GF-D8 (cell line): ENCODE results near the gene PKN2.
"Not testable (repeated sequence)": the region's sequence is repeated elsewhere in the genome, so short reads cannot be mapped to it uniquely, and the experiment has no call there.

ENCODE experiments used
- DNase-seq: peaks from one replicate; lab custom pipeline; 2025; lab: John Stamatoyannopoulos, UW

PKN2 gene

DNA sequence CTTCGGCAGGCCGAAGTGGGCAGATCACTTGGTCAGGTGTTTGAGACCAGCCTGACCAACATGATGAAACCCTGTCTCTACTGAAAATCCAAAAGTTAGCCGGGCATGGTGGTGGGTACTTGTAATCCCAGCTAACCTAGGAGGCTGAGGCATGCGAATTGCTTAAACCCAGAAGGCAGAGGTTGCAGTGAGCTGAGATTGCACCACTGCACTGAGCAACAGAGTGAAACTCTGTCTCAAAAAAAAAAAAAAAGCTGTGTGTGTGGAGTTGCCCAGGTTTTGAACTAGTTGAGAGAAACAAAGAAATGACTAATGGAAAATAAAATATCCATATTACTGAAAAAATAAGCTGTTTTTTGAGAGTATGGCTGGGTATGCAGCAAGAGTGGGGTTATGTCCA, 107.1 kb downstream of the PKN2 start:
- DNase-seq: no peak

DNA sequence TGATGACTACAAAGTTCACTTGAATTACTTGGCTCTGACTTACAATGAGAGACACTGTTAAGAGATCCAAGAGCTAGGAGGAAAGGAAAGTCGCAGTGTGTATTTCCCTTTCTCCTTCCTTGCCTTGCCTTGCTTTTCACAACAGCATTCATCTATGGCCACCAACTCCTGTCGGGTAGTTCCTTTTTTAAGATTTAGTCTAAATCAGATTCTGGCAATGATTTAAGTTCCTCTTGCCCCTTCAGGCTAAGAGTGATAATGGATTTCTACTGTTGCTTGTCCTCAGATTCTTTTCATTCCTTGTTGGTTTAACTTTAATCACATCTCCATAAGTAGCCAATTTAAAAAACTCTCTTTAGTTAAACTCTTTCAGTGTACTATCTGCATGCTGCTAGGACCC, 115.4 kb downstream of the PKN2 start:
- DNase-seq: no peak

DNA sequence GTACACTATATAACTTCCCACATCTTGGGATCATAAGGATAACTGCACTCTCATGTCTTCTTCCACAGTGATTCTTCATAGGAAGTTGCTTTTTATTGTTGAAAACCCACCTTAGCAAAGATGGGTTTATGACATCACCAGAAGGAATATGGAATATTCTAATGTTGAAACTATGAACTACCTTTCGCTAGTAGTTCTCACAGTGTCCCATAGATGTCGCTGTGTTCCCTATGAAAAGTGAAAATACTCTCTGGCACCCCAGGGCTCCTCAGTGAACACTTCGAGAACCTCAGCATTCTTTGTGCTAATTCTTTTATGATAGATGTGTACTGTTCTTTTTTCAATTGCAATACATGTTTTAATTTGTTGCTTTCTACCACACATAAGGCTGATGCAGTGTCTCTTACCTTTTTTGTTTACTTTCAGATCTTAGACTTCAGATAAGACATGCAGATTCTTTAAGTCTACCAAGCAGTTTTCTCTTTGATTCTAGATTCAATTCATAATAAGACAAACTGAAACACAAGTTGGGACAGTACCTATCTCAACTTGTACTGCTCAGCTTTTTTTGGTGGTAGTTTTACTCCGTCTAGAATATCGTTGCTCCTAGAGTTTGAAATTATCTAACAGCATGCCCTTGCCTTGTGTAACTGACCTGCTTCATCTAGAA, 116.4 kb downstream of the PKN2 start:
- DNase-seq: no peak

DNA sequence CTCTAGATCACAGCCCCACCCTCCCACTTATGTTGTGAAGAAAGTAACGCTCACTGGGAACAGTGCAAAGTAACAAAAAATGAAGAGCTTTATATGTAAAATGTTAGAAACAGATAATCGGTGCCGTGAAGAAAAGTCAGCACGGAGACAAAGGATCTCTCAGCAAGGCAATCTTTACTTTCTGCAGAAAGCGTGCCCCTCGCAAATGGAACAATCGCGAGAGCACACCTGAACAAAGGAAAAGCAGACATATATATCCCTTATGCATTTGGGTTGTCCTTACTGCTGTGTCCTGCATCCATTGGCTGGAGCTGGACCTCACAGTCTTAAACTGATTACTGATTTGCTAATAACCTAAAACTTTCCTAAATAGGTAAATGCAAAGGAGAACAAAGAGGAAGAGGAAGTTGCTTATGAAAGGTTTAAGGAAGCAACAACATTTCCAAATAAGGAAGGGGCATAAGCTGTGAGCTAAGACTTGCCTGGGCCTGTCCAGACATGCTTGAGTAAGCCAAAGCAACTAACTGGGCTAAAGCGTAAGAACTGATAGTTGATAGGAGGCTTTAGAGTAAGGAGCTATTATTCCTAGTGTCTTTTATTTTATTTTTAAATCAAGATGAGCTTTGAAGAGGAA, 117.6 kb downstream of the PKN2 start:
- peak; percentile 81 for DNase-seq

DNA sequence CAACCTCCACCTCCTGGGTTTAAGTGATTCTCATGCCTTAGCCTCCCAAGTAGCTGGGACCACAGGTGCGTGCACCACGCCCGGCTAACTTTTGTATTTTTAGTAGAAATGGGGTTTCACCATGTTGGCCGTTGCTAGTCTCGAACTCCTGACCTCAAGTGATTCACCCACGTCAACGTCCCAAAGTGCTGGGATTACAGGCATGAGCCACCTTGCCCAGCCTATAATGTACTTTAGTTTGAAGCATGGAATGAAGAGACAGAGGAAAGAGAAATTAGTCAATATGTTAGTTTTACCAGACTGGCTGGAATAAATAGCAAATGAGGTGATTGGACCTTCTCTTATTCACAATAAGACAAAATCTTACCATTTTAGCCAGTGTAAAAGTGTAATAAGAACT, 118.3 kb downstream of the PKN2 start:
- no peak for DNase-seq

DNA sequence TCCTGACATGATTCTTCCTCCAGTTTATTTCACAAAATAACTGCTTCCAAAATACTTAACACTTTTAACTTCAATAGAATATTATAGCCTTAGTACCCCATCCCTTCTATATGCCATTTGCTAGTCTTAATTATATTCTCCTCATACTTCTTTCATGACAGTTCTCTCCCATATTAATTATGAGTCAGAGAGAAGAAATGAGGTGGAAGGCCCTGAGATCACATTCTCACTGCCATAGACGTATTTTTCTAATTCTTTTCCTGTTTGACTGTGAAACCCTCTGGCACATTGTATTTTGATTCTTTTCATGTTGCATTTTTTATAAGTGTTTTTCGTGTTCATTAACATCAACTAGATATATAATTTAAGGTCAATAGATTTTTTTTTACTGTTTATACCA, 118.9 kb downstream of the PKN2 start:
- no peak for DNase-seq

DNA sequence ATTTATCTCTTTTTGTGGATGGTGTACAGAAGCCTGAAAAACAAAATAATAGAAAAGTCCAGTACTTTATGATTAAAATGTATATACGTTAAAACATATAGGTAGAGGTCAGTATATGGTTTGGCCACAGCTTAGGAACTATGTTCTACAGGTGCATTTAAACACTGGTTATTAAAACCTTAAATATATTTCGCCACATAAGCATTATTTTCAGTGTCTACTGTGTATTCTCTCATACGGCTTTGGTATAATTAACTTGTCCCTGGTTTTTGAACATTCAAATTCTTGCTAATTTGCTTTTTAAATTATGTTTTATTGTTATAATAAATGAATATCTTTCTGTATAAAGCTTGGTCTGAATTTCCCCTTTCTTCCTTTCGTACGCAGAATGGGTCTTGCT, 119.4 kb downstream of the PKN2 start:
- DNase-seq: no peak

DNA sequence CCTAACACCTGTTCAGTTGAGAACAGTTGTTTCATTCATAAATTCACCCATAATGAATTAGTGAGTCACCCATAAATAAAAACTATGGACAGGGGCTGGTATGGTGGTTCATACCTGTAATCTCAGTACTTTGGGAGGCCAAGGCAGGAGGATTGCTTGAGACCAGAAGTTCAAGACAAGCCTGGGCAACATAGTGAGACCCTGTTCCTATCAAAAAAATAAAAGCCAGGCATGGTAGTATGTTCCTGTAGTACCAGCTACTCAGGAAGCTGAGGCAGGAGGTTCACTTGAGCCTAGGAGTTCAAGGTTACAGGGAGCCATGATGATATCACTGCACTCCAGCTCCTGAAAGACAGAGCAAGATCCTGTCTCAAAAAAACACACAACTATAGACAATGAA, 128.3 kb downstream of the PKN2 start:
- DNase-seq: no peak

DNA sequence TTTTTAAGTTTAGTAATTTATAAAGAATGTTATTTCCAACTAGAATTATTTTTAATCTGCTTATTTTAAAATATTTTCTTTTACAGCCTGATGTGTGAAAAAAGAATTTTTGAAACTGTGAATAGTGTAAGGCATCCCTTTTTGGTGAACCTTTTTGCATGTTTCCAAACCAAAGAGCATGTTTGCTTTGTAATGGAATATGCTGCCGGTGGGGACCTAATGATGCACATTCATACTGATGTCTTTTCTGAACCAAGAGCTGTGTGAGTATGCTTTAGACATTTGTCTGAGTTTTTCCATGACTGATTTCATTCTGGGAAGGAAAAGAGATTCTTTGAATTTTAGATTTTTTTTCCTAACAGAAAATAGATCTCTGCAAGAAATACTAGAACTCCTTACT, 129.4 kb downstream of the PKN2 start:
- no peak for DNase-seq

DNA sequence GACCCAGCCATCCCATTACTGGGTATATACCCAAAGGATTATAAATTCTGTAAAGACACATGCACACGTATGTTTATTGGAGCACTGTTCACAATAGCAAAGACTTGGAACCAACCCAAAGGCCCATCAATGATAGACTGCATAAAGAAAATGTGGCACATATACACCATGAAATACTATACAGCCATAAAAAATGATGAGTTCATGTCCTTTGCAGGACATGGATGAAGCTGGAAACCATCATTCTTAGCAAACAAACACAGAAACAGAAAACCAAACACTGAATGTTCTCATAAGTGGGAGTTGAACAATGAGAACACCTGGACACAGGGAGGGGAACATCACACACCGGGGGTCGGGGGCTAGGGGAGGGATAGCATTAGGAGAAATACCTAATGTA, 135.6 kb downstream of the PKN2 start:
- DNase-seq: not testable (repeated sequence)

DNA sequence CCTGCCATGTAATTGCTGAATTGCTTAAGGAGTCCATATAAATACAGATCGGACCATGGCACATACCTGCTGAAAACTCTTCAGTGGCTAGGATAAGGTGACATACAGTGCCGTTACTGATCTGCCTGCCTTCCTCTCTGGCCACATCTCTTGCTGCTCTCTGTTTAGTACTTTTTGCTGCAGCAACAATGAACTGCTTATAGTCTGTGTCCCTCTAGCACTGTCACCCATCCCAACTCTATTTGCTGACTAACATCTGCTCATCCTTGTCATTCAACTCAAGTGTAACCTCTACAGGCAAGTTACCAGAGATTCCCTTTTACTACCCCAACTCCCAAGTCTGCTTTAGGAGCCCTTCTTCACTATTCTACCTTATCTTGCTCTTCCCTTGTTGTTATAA, 141.6 kb downstream of the PKN2 start:
- no peak for DNase-seq

DNA sequence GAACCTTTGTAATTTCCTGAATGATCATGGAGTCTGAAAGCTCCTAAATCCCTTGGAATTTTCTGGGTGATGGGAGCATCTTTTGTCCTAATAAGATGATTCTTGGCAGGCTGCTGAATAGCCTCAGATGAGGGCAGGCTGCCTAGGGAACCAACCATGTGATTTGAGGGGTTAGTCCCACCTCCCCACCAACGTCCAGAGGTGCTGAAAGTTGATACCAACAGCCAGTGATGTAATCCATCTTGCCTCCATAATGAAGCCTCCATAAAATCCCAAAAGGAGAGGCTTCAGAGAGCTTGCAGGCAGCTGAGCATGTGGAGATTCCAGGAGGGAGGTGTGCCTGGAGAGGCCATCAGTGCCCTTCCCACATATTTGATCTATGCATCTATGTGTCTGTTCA, 163.6 kb downstream of the PKN2 start:
- no peak for DNase-seq

DNA sequence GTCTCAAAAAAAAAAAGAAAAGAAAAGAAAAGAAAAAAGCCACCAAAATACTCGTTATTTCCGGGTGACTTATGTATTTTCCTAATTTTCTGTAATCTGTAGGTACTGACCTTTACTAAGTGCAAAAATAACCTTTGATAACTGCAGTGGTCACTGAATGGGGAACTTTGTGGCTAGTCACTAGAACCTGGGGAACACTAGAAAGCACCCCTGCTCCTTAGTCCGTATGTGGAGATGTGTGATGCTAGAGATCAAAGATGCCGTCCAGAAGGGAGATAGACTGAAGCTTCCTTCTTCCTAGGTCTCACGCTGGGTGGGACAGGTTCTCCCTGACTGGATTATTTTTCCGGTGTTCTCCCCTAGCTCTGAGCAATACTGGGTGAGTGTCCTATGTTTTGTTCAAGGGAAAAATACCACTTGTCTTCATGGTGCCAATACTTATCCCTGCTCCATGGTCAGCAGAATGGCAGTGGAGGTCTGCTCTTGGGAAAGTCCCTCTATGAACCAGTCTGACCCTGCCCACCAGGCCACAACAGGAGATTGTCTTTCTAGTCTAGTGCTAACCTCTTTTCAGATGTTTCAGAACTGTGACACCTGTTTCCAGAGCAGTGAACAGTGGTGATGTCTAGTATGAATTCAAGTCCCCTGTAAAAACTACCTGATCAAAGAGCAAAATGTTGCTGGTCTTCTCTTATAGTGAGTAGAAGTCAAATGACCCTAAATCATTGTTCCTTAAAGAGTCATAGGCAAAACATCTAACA, 167.4 kb downstream of the PKN2 start:
- DNase-seq: no peak

DNA sequence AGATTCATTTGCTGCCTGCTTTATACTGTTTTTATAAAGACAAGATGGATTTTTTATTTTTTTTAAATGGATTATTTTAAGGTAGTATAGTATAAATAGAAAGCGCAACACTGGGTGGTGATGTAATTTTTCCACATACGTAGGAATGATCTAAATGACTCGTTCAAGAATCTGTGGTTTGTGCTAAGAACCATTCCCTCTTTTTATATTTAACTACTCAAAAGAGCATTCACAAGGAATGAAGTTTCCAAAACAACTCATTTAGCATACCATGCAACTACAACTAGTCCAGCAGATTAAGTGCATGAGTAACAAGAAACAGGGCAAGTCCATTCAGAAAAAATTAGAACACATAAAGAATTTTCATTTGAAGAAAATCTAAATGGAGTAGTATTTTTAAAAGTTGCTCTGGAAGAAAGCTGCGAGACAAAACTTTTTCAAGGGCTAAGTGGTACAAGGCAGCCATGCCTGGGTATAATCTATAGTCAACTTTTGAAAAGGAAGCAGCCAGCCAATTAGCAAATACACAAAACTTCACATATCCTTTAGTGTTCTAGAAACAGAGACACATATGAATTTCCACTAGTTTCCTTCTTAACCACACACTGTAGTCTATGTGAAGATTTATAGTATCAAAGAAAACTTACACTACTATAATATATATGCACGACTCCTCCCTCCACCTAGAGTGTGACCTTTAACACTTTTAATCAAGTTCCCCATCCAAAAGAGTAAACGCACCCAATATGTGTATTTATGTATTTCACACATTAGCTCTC, 183.9 kb downstream of the PKN2 start:
- no peak for DNase-seq

DNA sequence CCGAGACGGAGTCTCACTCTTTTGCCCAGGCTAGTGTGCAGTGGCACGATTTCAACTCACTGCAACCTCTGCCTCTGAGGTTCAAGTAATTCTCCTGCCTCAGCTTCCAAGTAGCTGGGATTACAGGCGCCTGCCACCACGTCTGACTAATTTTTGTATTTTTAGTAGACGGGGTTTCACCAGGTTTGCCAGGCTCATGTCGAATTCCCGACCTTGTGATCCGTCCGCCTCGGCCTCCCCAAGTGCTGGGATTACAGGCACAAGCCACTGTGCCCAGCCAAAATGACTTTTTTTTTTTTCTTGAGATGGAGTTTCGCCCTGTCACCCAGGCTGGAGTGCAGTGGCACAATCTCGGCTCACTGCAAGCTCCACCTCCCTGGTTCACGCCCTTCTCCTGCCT, 185.6 kb downstream of the PKN2 start:
- DNase-seq: not testable (repeated sequence)

DNA sequence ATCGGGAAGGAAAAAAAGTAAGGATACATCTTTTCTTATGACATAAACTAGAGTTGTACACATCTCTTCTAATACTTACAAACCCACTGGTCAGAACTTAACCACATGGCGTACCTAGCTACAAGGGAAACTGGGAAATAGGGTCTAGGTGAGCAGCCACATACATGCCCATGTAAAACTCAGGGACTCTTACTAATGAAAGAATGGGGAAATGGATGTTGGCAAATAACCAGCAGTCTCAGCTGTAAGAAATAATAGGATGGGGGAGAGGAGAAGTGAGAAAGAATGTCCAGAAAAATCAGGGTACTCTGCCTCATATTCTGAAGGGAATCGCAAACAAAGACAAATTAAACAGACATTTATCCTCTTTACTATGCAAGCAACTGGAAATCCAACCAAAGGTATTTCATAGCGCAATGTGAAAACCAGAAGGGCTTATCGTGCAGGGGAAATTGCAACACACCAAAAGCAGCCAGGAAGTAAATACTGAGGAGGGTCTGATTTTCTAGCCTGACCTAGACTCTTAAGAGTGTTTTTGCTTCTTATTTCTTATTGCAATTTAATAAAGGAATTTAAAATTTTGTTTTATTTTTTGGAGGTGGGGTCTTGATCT, 189.8 kb downstream of the PKN2 start:
- DNase-seq: peak; percentile 73

DNA sequence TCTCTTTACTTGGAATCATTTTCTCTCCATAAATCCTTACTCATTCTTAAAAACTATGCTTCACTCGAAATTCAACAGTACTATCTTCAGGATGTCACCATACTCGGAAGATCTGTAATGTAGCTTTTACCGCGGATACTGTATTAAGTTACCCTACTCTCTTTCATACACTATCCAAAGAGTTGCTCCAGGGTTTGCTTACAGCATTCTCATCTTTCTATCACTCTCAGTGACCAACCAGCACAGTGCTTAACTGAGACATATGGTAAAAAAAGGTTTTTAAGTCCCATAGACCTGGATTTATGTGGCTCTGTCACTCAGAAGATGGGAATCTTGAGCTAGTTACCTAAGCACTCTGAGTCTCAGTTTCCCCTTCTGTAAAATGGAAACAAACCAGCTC, 191.5 kb downstream of the PKN2 start:
- no peak for DNase-seq

DNA sequence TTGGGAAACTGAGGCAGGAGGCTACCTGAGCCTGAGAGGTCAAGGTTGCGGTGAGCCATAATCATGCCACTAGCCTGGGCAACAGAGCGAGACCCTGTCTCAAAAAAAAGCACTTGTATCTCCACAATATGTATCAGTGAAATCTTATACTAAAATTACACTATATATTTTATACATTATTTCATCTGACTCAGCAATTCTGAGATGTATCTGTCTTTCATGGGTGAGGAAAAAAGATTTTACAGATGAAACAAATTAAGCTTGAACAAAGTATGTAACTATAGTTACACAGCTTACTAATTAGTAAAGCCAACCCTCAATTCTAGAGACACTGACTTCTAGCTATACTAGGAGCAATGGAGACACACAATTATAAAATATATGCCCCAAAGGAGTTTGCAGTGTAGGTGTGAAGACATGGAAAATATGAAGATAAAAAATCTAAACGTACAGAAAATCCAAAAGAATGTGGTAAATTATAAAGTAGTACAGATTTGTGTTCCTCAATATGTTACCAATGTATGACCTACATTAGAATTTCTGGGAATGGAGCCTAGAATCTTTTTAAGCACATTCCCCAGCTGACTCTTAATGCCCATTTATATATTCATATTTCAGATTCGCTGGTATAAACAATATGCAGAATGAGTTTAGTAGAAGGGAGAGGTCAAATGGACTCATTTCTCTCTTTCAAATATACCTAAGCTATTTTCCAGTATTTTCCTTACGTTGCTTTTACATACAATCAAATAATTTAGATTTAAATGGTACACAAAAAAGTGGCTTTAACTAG, 192.7 kb downstream of the PKN2 start:
- no peak for DNase-seq

DNA sequence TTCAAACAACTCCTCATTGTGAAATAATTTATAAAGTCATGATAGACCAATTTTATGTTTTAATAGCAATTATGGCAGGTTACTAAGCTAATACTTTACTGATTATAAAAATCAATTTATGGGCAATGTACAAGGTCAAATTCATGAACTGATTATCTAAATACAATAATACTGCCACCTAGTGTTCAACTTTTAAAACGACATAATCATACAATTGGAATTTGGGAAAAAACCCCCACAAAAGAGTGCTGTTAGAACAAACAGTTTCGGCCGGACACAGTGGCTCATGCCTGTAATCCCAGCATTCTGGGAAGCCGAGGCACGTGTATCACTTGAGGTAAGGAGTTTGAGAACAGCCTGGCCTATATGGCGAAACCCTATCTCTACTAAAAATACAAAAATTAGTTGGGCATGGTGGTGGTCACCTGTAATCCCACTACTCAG, 193.3 kb downstream of the PKN2 start:
- DNase-seq: no peak

DNA sequence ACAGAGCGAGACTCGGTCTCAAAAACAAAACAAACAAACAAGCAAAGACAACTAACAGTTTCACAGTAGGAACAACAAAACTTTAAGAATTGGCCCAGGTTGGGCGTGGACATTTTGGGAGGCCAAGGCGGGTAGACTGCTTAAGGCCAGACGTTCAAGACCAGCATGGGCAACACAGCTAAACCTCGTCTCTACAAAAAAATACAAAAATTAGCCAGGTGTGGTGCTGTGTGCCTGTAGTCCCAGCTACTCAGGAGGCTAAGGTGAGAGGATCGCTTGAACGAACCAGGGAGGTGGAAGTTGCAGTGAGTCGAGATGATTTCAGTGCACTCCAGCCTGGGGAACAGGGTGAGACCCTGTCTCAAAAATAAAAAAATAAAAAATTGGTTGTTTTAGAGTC, 193.8 kb downstream of the PKN2 start:
- no peak for DNase-seq

DNA sequence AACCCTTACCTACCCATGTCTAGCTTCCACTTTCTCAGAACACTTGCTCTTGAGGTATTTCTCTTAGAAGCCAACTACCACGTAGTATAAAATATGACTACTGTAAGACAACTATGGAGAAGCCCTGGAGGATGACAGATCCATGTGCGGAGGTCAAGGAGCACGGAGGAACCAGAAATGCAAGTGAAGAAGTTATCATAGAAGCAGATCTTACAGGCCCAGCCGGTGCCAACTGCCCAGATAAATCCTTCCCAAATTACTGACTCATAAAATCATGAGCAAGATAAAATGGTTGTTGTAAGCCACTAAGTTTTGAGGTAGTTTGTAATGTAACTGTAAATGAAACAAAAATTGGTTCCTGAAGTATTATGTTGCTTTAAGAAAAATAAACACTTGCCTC, 194.7 kb downstream of the PKN2 start:
- DNase-seq: no peak
